Measurements from ENCODE around the gene SCN3B. TPM values are rescaled to one million over a fixed set of nuclear protein-coding genes. Genes with fewer than 3 reads are reported as not detected.
A peak's percentile ranks its signal among the peaks of the same experiment; 100 is the strongest.

Gene SCN3B
- total and polyA plus RNA-seq, 9 of the 15 experiments (the other 6 are each of a cell fraction or from before 2014, with no cell fraction given) = 0.01 to 0.15 (median 0.04) TPM; not detected in 6

GRCh38 chr11:123628936-123629683 is 25.3 kb downstream of the SCN3B start (continued):
- no peak for TF ChIP-seq SNAPC5 (CRISPR knock-in tag; IDR thresholded peaks at IDR 0.05)
- no peak for TF ChIP-seq ZNF232 (CRISPR knock-in tag; IDR thresholded peaks at IDR 0.05)
- TF ChIP-seq, protein P1, sequence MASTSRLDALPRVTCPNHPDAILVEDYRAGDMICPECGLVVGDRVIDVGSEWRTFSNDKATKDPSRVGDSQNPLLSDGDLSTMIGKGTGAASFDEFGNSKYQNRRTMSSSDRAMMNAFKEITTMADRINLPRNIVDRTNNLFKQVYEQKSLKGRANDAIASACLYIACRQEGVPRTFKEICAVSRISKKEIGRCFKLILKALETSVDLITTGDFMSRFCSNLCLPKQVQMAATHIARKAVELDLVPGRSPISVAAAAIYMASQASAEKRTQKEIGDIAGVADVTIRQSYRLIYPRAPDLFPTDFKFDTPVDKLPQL (IDR thresholded peaks at IDR 0.05; ENCODE audit: extremely low read depth, insufficient read length) = no peak
- no peak for TF ChIP-seq HCFC1 (IDR thresholded peaks at IDR 0.05; ENCODE audit: low read depth, low read length)
- TF ChIP-seq CBFA2T2 (conservative IDR thresholded peaks at IDR 0.05) = peak; percentile 60
- TF ChIP-seq, protein P2, sequence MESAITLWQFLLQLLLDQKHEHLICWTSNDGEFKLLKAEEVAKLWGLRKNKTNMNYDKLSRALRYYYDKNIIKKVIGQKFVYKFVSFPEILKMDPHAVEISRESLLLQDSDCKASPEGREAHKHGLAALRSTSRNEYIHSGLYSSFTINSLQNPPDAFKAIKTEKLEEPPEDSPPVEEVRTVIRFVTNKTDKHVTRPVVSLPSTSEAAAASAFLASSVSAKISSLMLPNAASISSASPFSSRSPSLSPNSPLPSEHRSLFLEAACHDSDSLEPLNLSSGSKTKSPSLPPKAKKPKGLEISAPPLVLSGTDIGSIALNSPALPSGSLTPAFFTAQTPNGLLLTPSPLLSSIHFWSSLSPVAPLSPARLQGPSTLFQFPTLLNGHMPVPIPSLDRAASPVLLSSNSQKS (CRISPR knock-in tag; IDR thresholded peaks at IDR 0.05) = no peak
- TF ChIP-seq CHD2 (IDR thresholded peaks at IDR 0.05; ENCODE audit: low read depth, low read length) = no peak
- TF ChIP-seq CBFA2T3 (IDR thresholded peaks at IDR 0.05) = peak; percentile 76
- no peak for TF ChIP-seq ZNF347 (CRISPR knock-in tag; IDR thresholded peaks at IDR 0.05; ENCODE audit: low read depth)
- no peak for TF ChIP-seq ZNF24 (IDR thresholded peaks at IDR 0.05)
- TF ChIP-seq POLR2AphosphoS5 (IDR thresholded peaks at IDR 0.05; ENCODE audit: control insufficient read depth, insufficient read depth, low read depth, low read length) = no peak
- TF ChIP-seq CHD4 (IDR thresholded peaks at IDR 0.05; ENCODE audit: insufficient read depth, insufficient replicate concordance, low read depth, low read length, poor library complexity, severe bottlenecking) = no peak
- no peak for TF ChIP-seq SMARCA5 (IDR thresholded peaks at IDR 0.05)
- peak; percentile 92 for TF ChIP-seq VEZF1 (CRISPR knock-in tag; IDR thresholded peaks at IDR 0.05)
- no peak for TF ChIP-seq NFIX (CRISPR knock-in tag; IDR thresholded peaks at IDR 0.05; ENCODE audit: low read depth)
- TF ChIP-seq, protein P3, sequence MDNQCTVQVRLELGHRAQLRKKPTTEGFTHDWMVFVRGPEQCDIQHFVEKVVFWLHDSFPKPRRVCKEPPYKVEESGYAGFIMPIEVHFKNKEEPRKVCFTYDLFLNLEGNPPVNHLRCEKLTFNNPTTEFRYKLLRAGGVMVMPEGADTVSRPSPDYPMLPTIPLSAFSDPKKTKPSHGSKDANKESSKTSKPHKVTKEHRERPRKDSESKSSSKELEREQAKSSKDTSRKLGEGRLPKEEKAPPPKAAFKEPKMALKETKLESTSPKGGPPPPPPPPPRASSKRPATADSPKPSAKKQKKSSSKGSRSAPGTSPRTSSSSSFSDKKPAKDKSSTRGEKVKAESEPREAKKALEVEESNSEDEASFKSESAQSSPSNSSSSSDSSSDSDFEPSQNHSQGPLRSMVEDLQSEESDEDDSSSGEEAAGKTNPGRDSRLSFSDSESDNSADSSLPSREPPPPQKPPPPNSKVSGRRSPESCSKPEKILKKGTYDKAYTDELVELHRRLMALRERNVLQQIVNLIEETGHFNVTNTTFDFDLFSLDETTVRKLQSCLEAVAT (IDR thresholded peaks at IDR 0.05) = no peak
- no peak for TF ChIP-seq LARP7 (IDR thresholded peaks at IDR 0.05)
- no peak for TF ChIP-seq ATF6 (CRISPR knock-in tag; IDR thresholded peaks at IDR 0.05)
- TF ChIP-seq MECOM (CRISPR knock-in tag; IDR thresholded peaks at IDR 0.05) = no peak
- TF ChIP-seq ZNF277 (CRISPR knock-in tag; IDR thresholded peaks at IDR 0.05; ENCODE audit: borderline replicate concordance) = no peak
